SK-N-SH treated with all-trans-retinoic acid at 6 μM for 48 hours (cell line): ENCODE data around the gene ORC6.

Experiments
- ARNTL ChIP-seq: fragments of 450-650 bp; formaldehyde crosslinking; IDR thresholded peaks from 2 replicates; pipeline ENCODE4 v1.5.0; 2020; ENCODE audit warnings: low read depth, mild to moderate bottlenecking, moderate library complexity, borderline replicate concordance
- CREB5 ChIP-seq: fragments of 250-450 bp; sonication (Bioruptor Pico); IDR thresholded peaks from 2 replicates; pipeline ENCODE4 v1.5.1; 2020; ENCODE audit warnings: low read depth, mild to moderate bottlenecking, moderate library complexity
- ESRRG ChIP-seq: fragments of 250-450 bp; sonication (Bioruptor Pico); IDR thresholded peaks from 2 replicates; pipeline ENCODE4 v1.6.1; 2021; ENCODE audit warnings: mild to moderate bottlenecking
- PATZ1 ChIP-seq: fragments of 250-450 bp; sonication (Bioruptor Pico); IDR thresholded peaks from 2 replicates; pipeline ENCODE4 v1.8.0; 2020; ENCODE audit warnings: mild to moderate bottlenecking, moderate library complexity, borderline replicate concordance
- POU6F1 ChIP-seq: fragments of 250-450 bp; sonication (Bioruptor Pico); IDR thresholded peaks from 2 replicates; pipeline ENCODE4 v1.8.0; 2021; ENCODE audit warnings: low read depth, mild to moderate bottlenecking, moderate library complexity, borderline replicate concordance
- RARB ChIP-seq: fragments of 250-450 bp; sonication (Bioruptor Pico); IDR thresholded peaks from 2 replicates; pipeline ENCODE4 v1.8.0; 2021; ENCODE audit warnings: mild to moderate bottlenecking, moderate library complexity
- ZC3H10 ChIP-seq: fragments of 250-450 bp; sonication (Bioruptor Pico); IDR thresholded peaks from 2 replicates; pipeline ENCODE4 v1.5.1; 2021; ENCODE audit warnings: mild to moderate bottlenecking, moderate library complexity
- ZNF565 ChIP-seq: fragments of 450-650 bp; formaldehyde crosslinking; conservative IDR thresholded peaks from 2 replicates; pipeline ENCODE4 v1.5.0; 2020; ENCODE audit warnings: low read depth, mild to moderate bottlenecking, moderate library complexity
- ZNF70 ChIP-seq: fragments of 450-650 bp; formaldehyde crosslinking; IDR thresholded peaks from 2 replicates; pipeline ENCODE4 v1.5.0; 2020; ENCODE audit warnings: mild to moderate bottlenecking, moderate library complexity

GRCh38 chr16:46688654-46689364 is 650 bp upstream of the ORC6 start, which contains the start of gene VPS35:
- no peak for TF ChIP-seq ZNF70 (CRISPR knock-in tag)
- no peak for TF ChIP-seq ZNF565
- TF ChIP-seq PATZ1, result no peak
- TF ChIP-seq ESRRG, result no peak
- no peak for TF ChIP-seq RARB
- TF ChIP-seq ZC3H10 (CRISPR knock-in tag), result no peak
- no peak for TF ChIP-seq ARNTL (CRISPR knock-in tag)
- no peak for TF ChIP-seq CREB5
- no peak for TF ChIP-seq POU6F1 (CRISPR knock-in tag)
